GM12873 (cell line): ENCODE results near the gene USP24.

Experiments
- TF ChIP-seq, protein P1 (sequence below): IDR thresholded peaks from 2 replicates; pipeline ENCODE4 v1.5.1; 2012; ENCODE audit warnings: low read depth, mild to moderate bottlenecking, moderate library complexity, low read length, control low read depth; ENCODE audit not compliant: insufficient read depth; ENCODE audit errors: missing control alignments

USP24 gene

DNA sequence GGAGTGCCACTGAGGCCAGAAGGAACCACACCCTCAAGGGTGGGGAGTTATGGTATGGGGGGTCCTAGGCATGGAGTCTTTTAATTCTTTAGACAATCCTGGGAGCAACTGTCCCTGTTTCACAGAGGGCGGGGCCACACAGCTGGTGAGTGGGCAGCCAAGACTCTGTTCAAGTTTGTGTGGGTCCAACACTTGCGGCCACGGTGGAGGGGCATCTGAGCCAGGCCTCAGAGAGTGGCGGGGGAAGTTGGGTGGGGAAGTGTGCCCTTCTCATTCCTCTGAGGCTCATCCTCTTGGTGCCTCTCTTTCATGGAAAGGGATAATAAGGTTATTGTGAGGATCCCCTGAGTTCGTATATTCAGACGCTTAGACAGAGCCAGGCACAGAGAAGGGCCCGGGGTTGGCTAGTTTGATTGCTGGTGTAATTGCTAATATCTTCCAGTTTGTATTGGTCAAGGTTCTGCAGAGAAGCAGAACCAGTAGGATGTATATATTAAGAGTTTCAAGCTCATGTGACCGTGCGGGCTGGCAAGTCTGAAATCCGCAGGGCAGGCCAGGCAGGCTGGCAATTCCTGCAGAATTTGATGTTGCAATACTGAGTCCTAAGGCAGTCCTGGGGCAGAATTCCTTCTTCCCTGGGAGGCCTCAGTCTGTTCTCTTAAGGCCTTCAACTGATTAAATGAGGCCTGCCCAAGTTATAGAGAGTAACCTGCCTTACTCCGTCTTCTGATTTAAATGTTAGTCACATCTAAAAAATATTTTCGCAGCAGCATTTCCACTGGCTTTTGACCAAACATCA is 159.9 kb downstream of the USP24 start:
- TF ChIP-seq, protein P1, sequence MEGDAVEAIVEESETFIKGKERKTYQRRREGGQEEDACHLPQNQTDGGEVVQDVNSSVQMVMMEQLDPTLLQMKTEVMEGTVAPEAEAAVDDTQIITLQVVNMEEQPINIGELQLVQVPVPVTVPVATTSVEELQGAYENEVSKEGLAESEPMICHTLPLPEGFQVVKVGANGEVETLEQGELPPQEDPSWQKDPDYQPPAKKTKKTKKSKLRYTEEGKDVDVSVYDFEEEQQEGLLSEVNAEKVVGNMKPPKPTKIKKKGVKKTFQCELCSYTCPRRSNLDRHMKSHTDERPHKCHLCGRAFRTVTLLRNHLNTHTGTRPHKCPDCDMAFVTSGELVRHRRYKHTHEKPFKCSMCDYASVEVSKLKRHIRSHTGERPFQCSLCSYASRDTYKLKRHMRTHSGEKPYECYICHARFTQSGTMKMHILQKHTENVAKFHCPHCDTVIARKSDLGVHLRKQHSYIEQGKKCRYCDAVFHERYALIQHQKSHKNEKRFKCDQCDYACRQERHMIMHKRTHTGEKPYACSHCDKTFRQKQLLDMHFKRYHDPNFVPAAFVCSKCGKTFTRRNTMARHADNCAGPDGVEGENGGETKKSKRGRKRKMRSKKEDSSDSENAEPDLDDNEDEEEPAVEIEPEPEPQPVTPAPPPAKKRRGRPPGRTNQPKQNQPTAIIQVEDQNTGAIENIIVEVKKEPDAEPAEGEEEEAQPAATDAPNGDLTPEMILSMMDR: no peak

DNA sequence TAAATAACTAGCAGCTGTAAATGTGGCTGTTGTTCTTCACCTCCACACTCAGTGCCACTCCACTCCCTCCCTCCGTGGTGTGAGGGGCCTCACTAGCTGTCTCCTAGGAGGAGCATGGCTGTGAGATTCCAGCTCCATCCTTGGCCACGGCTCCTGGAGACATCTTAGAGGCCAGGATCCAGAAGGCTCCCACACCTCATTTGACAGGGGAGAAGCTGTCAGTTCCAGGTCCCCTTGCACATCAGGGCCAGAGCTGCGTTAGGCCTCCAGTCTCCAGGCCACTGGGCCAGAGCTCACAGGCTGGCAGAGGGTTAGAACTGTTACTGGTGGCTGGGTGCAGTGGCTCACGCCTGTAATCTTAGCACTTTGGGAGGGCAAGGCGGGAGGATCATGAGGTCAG is 160.8 kb downstream of the USP24 start:
- TF ChIP-seq, protein P1: no peak

DNA sequence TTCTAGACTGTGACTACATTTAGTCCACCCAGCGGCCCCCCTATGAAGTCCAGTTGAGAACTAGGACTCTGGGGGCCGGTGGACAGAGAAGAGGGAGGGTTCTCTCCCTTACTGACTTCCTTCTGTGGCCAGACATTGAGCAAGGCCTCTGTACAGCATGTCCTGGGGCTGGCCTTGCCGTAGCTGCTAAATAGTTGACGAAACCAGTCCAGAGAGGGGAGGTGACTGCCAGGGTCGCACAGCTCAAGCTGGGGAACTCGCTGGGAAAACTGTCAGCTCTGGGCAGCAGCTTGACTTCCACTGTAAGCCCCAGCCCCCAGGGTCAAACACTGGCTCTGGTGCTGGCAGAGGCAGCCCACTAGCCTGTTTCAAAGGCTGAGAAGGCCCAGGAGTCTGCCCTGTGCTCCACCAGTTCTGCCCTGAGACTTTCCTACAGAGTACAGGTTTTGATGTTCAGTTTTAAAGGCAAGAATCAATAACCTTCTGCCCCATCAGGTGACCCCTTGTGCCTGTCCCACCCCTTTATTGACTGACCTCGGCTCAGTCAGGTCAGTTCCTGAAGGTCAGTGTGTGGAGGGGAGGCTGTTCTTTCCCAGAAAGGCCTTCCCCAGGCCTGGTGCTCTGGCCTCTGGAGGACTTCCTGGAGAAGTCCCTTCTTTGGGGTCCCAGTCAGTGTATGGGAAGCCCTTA is 161.8 kb downstream of the USP24 start:
- TF ChIP-seq, protein P1: no peak

DNA sequence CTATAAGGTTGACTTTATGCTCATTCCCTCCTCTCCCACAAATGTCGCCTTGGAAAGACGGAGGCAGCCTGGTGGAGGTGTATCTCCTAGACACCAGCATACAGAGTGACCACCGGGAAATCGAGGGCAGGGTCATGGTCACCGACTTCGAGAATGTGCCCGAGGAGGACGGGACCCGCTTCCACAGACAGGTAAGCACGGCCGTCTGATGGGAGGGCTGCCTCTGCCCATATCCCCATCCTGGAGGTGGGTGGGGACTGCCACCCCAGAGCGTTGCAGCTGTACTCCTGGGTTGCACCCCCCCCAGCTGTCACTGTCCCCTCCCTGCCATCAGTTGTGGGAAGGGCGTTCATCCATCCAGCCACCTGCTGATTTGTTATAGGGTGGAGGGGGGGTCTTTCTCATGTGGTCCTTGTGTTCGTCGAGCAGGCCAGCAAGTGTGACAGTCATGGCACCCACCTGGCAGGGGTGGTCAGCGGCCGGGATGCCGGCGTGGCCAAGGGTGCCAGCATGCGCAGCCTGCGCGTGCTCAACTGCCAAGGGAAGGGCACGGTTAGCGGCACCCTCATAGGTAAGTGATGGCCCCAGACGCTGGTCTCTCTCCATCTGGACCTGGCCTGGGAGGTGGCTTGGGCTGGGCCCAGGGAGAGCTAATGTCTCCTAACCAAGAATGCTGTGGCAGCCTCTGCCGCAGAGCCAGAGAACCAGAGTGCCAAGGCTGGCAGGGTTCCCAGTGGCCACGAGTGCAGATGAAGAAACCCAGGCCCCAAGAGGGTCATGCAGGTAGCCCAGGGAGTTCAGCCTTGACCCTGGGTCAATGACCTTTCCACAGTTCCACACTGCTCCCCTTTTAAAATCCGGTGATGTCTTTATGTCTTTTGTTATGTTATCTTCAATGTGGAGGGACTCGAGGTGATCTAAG is 162.7 kb downstream of the USP24 start:
- TF ChIP-seq, protein P1: no peak

DNA sequence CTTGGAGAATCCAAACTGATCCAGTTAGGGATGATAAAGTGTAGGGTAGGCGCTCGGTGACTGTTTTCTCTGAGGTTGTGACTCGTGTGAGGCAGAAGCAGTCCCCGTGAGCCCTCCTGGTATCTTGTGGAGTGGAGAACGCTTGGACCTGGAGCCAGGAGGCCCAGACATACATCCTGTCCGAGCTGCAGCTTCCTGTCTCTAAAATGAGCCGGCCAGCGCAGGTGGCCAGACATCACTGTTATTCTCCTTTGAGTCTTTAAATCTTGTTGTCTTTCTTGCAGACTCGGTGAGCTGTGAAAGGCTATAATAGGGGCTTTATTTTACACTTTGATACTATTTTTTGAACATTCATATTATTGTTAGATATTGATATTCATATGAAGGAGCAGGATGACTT is 163.5 kb downstream of the USP24 start:
- TF ChIP-seq, protein P1: no peak

DNA sequence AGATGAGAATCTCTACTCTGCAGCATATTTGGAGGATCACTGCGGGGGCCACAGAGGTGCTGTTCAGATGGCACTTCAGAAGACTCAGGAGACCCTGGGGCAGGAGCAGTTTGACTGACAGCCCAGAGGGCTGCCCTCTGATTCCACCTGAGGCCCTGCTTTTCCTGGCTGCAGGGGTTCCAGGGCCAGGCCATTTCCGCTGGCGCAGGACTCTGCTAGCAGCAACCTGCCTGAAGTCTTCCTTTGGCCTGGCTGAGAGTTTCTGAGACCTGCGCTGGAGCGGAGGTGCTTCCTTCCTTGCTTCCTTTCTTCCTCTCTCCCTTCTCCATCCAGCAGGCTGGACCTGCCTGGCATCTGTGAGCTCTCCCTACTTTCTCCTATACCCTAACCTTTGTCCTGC is 164.0 kb downstream of the USP24 start:
- TF ChIP-seq, protein P1: no peak

DNA sequence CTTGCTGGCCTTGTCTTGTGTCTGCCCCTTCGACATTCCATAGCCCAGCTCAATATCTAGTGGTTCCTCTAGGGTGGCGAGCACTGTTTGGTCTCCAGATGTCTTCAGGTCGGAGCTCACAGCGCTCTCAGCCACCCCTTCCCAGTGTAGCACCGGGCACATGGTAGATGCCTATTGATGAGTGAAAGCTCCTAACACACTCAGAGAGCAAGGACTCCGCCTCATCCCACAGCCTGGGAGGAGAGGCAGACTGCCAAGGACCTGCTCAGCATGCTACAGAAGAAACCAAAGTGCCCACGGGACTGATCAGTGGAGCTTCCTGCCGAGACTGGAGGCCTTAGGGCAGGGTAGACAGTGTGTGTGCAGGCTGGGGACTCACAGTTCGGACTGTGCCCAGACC is 164.9 kb downstream of the USP24 start:
- TF ChIP-seq, protein P1: no peak
